Measurements from ENCODE around the gene KLF17. TPM values are rescaled to one million over a fixed set of nuclear protein-coding genes. Genes with fewer than 3 reads are reported as not detected.
A peak's percentile ranks its signal among the peaks of the same experiment; 100 is the strongest.

The KLF17 gene, protein sequence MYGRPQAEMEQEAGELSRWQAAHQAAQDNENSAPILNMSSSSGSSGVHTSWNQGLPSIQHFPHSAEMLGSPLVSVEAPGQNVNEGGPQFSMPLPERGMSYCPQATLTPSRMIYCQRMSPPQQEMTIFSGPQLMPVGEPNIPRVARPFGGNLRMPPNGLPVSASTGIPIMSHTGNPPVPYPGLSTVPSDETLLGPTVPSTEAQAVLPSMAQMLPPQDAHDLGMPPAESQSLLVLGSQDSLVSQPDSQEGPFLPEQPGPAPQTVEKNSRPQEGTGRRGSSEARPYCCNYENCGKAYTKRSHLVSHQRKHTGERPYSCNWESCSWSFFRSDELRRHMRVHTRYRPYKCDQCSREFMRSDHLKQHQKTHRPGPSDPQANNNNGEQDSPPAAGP
- total RNA-seq (2014; rRNA removed; shearing (Covaris generic)), result not detected in 2 replicates

GRCh38 chr1:44118682-44119081, at the start of gene KLF17:
Gene KLF17 (plus strand): TSS chr1:44118821. CDS start chr1:44118908, 87 bp downstream.
- Histone ChIP-seq H3K9me3 (replicated peaks) (no peaks in the 10 kb centered on the region), H3K4me1 (replicated peaks) (no peaks in the 10 kb centered on the region), H3K4me3 (no peak within 1 kb of the TSS), H3K27ac (no peak within 1 kb of the TSS), H3K27me3 (replicated peaks) (peaks cover 13% of the 10 kb centered on the region), H3K36me3 (no peaks in the 10 kb centered on the region)
- no peak for DNase-seq (ENCODE audit: low read depth in 1 of 2, low spot score in 2 of 2)

GRCh38 chr1:44071461-44071860, 47.2 kb upstream of the KLF17 start:
- Histone ChIP-seq H3K36me3 (no peaks in the 10 kb centered on the region), H3K27me3 (replicated peaks) (peaks cover 7% of the 10 kb centered on the region; the same call in 1 of the 2 replicates), H3K4me3 (no peak overlapping the region), H3K4me1 (replicated peaks) (peaks cover 9% of the 10 kb centered on the region), H3K9me3 (replicated peaks) (no peaks in the 10 kb centered on the region), H3K27ac (no peak overlapping the region)
- DNase-seq (ENCODE audit: low read depth in 1 of 2, low spot score in 2 of 2), result no peak

GRCh38 chr1:44072204-44072603, 46.4 kb upstream of the KLF17 start:
- no peak overlapping the region for H3K4me3 ChIP-seq
- peak; percentile 63 to 79 for DNase-seq (ENCODE audit: low read depth in 1 of 2, low spot score in 2 of 2)
- no peaks in the 10 kb centered on the region for H3K9me3 ChIP-seq (replicated peaks)
- H3K4me1 ChIP-seq (replicated peaks), result peaks cover 9% of the 10 kb centered on the region
- H3K36me3 ChIP-seq, result no peaks in the 10 kb centered on the region
- no peak overlapping the region for H3K27ac ChIP-seq
- peaks cover under 1% of the 10 kb centered on the region; the same call in 1 of the 2 replicates for H3K27me3 ChIP-seq (replicated peaks)

DNA sequence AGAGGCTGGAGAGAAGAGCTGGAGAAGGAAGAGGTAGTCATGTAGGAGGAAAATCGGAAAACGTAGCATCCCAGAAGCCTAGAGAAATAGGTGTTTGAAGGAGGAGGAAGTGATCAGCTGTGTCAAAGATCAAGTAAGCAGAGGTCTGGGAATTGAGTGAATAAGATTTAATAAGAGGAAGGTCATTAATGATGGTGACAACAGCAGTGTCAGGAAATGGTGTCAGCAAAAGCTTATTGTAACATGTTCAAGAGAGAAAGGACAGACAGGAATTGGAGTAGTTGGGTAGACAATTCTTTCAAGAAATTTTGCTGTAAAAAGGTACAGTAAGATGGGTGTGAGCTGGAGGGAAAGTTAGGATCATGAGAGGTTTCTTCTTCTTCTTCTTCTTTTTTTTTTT, 45.8 kb upstream of the KLF17 start:
- Histone ChIP-seq H3K36me3 (no peaks in the 10 kb centered on the region), H3K4me3 (no peak overlapping the region)
- DNase-seq (ENCODE audit: low read depth in 1 of 2, low spot score in 2 of 2), result no peak

DNA sequence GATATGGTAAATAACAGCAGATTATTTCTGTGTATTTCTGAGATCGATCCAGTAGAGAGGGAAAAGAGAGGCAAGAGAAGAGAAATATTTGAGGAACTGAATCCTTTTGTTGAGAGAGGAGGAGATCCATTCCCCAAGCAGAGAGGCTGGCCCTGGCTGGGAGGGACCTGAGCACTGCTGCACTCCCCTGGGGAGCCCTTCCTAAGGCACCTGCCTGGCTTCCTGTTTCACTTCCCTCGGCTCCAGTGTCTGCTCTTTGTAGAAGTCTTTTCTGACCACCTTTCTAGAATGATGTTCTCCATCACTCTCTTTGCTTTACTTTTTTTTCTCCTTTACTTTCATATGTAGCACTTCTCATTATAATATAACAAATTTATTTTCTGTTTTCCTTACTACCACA, 45.1 kb upstream of the KLF17 start:
- H3K9me3 ChIP-seq (replicated peaks), result no peaks in the 10 kb centered on the region
- DNase-seq (ENCODE audit: low read depth in 1 of 2, low spot score in 2 of 2), result no peak
- no peaks in the 10 kb centered on the region for H3K27me3 ChIP-seq (replicated peaks)
- H3K27ac ChIP-seq, result no peak overlapping the region
- no peak overlapping the region for H3K4me3 ChIP-seq
- no peaks in the 10 kb centered on the region for H3K36me3 ChIP-seq
- peaks cover 9% of the 10 kb centered on the region for H3K4me1 ChIP-seq (replicated peaks)

More for the DNA sequence above, 45.8 kb upstream of the KLF17 start:
- no peaks in the 10 kb centered on the region for H3K9me3 ChIP-seq (replicated peaks)
- no peaks in the 10 kb centered on the region for H3K27me3 ChIP-seq (replicated peaks)
- H3K4me1 ChIP-seq (replicated peaks), result peaks cover 9% of the 10 kb centered on the region
- H3K27ac ChIP-seq, result no peak overlapping the region

GRCh38 chr1:44074415-44074814, 44.2 kb upstream of the KLF17 start:
- no peak overlapping the region for H3K4me3 ChIP-seq
- no peak for DNase-seq (ENCODE audit: low read depth in 1 of 2, low spot score in 2 of 2)
- H3K4me1 ChIP-seq (replicated peaks), result peaks cover 9% of the 10 kb centered on the region
- no peaks in the 10 kb centered on the region for H3K9me3 ChIP-seq (replicated peaks)
- H3K27ac ChIP-seq, result no peak overlapping the region
- no peaks in the 10 kb centered on the region for H3K27me3 ChIP-seq (replicated peaks)
- H3K36me3 ChIP-seq, result no peaks in the 10 kb centered on the region

DNA sequence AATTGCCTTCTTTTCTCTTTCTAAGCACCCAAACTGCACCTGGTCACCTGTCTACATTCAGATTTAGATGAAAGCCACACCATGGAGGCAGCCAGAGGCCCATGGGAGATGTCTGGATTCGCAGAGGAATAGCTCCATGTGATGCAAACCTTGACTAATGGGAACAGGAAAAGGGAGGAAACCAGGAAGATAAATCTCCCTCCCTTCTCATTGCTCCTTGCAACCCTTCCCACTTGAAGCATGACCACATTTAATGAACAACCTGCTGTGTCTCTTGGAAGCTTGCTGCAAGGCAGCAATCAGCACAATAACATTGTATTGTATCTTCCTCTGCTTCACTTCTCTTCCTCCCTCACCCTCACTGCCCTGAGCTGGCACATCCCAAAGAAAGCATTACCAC, 42.6 kb upstream of the KLF17 start:
- peaks cover 9% of the 10 kb centered on the region for H3K4me1 ChIP-seq (replicated peaks)
- H3K36me3 ChIP-seq, result no peaks in the 10 kb centered on the region
- H3K4me3 ChIP-seq, result no peak overlapping the region
- no peaks in the 10 kb centered on the region for H3K27me3 ChIP-seq (replicated peaks)
- H3K27ac ChIP-seq, result no peak overlapping the region
- DNase-seq (ENCODE audit: low read depth in 1 of 2, low spot score in 2 of 2), result no peak
- no peaks in the 10 kb centered on the region for H3K9me3 ChIP-seq (replicated peaks)

DNA sequence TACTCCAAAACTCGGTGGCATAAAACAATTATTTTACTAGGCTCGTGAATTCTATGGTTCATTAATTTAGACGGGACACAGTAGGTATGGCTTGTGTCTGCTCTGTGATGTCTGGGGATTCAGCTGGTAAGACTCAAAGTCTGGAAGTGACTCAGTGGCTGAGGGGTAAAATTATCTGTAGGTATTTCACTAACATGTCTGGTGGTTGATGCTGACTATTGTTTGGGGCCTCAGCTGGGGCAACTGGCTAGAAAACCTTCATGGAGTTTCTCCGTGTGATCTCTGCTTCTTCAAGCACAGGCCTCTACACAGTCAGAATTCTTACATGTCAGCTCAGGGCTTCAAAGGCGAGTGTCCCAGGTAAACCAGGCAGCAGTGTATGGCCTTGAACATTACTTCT, 41.2 kb upstream of the KLF17 start:
- H3K27ac ChIP-seq, result no peak overlapping the region
- no peaks in the 10 kb centered on the region for H3K36me3 ChIP-seq
- no peaks in the 10 kb centered on the region for H3K27me3 ChIP-seq (replicated peaks)
- H3K4me3 ChIP-seq, result no peak overlapping the region
- no peak for DNase-seq (ENCODE audit: low read depth in 1 of 2, low spot score in 2 of 2)
- no peaks in the 10 kb centered on the region; the same call in 1 of the 2 replicates for H3K4me1 ChIP-seq (replicated peaks)
- no peaks in the 10 kb centered on the region for H3K9me3 ChIP-seq (replicated peaks)

- Histone ChIP-seq H3K4me3 (no peak overlapping the region), H3K9me3 (replicated peaks) (no peaks in the 10 kb centered on the region), H3K4me1 (replicated peaks) (no peaks in the 10 kb centered on the region), H3K36me3 (no peaks in the 10 kb centered on the region), H3K27me3 (replicated peaks) (no peaks in the 10 kb centered on the region), H3K27ac (no peak overlapping the region)
- DNase-seq (ENCODE audit: low read depth in 1 of 2, low spot score in 2 of 2), result no peak
These were observed 40.5 kb upstream of the KLF17 start for GRCh38 chr1:44078104-44078503.

- no peaks in the 10 kb centered on the region for H3K36me3 ChIP-seq
- H3K27ac ChIP-seq, result no peak overlapping the region
- H3K4me1 ChIP-seq (replicated peaks), result no peaks in the 10 kb centered on the region
- H3K4me3 ChIP-seq, result no peak overlapping the region
- H3K9me3 ChIP-seq (replicated peaks), result no peaks in the 10 kb centered on the region
- no peaks in the 10 kb centered on the region for H3K27me3 ChIP-seq (replicated peaks)
- no peak for DNase-seq (ENCODE audit: low read depth in 1 of 2, low spot score in 2 of 2)
These were observed 39.1 kb upstream of the KLF17 start for GRCh38 chr1:44079566-44079965.

- Histone ChIP-seq H3K4me1 (replicated peaks) (peaks cover 9% of the 10 kb centered on the region; the same call in 1 of the 2 replicates), H3K27me3 (replicated peaks) (no peaks in the 10 kb centered on the region), H3K27ac (peak overlapping the region; percentile 9; the same call in 1 of the 2 replicates), H3K9me3 (replicated peaks) (no peaks in the 10 kb centered on the region), H3K4me3 (no peak overlapping the region), H3K36me3 (no peaks in the 10 kb centered on the region)
- peak; percentile 58 to 71 for DNase-seq (ENCODE audit: low read depth in 1 of 2, low spot score in 2 of 2)
These were observed 33.5 kb upstream of the KLF17 start for GRCh38 chr1:44084998-44085675.

DNA sequence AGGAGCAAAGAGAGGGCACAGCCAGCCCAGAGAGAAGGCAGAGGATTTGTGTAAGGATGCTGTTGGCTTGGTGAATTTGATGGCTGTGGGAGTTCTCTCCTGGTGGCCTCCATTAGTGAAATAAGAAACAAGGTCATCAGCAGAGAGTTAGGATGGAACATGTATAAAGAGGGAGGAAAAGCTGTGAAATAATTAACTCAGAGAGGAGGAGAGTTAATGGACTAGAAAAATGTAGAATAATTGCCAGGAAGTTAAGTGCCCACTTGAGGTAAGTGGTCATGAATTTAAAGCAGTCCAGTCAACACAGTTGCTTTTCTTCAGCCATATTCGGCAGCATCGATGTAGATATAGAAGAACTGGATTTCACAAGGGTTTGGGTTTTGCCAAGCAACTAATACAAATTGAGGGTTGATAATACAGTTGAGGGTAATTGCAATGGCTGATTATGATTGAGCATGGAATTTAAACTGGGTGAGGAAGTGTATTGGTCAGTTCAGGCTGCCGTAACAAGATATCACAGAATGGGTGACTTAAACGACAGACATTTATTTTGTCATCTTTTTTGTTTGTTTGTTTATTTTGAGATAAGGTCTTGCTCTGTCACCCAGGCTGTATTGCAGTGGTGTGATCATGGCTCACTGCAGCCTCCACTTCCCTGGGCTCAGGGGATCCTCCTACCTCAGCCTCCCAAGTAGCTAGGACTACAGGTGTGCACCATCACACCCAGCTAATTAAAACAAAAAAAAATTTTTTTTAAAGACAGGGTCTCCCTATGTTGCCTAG, 31.7 kb upstream of the KLF17 start:
- H3K36me3 ChIP-seq, result no peaks in the 10 kb centered on the region
- H3K4me3 ChIP-seq, result no peak overlapping the region
- no peak for DNase-seq (ENCODE audit: low read depth in 1 of 2, low spot score in 2 of 2)
- H3K27me3 ChIP-seq (replicated peaks), result no peaks in the 10 kb centered on the region
- no peaks in the 10 kb centered on the region for H3K9me3 ChIP-seq (replicated peaks)
- no peak overlapping the region for H3K27ac ChIP-seq
- peaks cover 9% of the 10 kb centered on the region; the same call in 1 of the 2 replicates for H3K4me1 ChIP-seq (replicated peaks)

GRCh38 chr1:44089371-44090048, 29.1 kb upstream of the KLF17 start:
- Histone ChIP-seq H3K4me3 (no peak overlapping the region), H3K27ac (no peak overlapping the region), H3K27me3 (replicated peaks) (no peaks in the 10 kb centered on the region), H3K36me3 (no peaks in the 10 kb centered on the region), H3K4me1 (replicated peaks) (peaks cover 9% of the 10 kb centered on the region; the same call in 1 of the 2 replicates), H3K9me3 (replicated peaks) (0 out of 2 replicates have a peak, but pooled peaks cover 3% of the 10 kb centered on the region)
- DNase-seq (ENCODE audit: low read depth in 1 of 2, low spot score in 2 of 2), result peak in 1 of 2 experiments; percentile 52
